Panc1 (cell line): ENCODE measurements around the gene KCNK10. TPM values are rescaled to one million over a fixed set of nuclear protein-coding genes. Genes with fewer than 3 reads are reported as not detected.

Source experiments
- ATAC-seq: fragments of 200-7000 bp; cut with Tn5 transposase; 2 replicates; pipeline ENCODE4 v1.9.1; 2020; ENCODE audit warnings: mild to moderate bottlenecking, moderate library complexity
- BruUV-seq: library from RNA; stranded (reverse); fragments of 400-500 nt; replicated peaks from 2 replicates; lab custom pipeline; 2021; lab: Mats Ljungman, UMichigan
- CTCF ChIA-PET: fragments of 300-600 bp; sonication (Branson Sonifier 250); formaldehyde crosslinking; loops from one replicate; lab custom pipeline; 2022; ENCODE audit warnings: antibody characterized with exemption; lab: Charles Lee
- POLR2A ChIA-PET: fragments of 300-600 bp; sonication (Branson Sonifier 250); formaldehyde crosslinking; loops from one replicate; lab custom pipeline; 2022; ENCODE audit warnings: antibody characterized with exemption; lab: Charles Lee
- DNase-seq: peaks from one replicate; pipeline ENCODE4 v3.0.0-alpha.2; 2010; ENCODE audit warnings: low read depth, low spot score
- H3K27ac ChIP-seq: 2 replicates; pipeline ENCODE4 v1.5.1; 2011; ENCODE audit warnings: mild to moderate bottlenecking, low read length, inconsistent platforms
- H3K27me3 ChIP-seq: fragments of 200-500 bp; sonication (Bioruptor generic); 2 replicates; pipeline ENCODE4 v1.6.0; 2014; ENCODE audit warnings: low read length, inconsistent platforms; ENCODE audit not compliant: control insufficient read depth, insufficient read depth
- H3K36me3 ChIP-seq: fragments of 200-500 bp; sonication (Bioruptor generic); 2 replicates; pipeline ENCODE4 v1.5.1; 2014; ENCODE audit warnings: inconsistent platforms, mild to moderate bottlenecking, low read length, moderate library complexity; ENCODE audit not compliant: control insufficient read depth, insufficient read depth
- H3K4me1 ChIP-seq: 2 replicates; pipeline ENCODE4 v1.5.1; 2011; ENCODE audit warnings: inconsistent platforms, mild to moderate bottlenecking, low read length, moderate library complexity; ENCODE audit not compliant: control insufficient read depth, insufficient read depth
- H3K4me3 ChIP-seq, 2 experiments: 2 replicates each; pipeline ENCODE4 v1.5.1; 2011 to 2012; ENCODE audit warnings: low read depth in 2 of 2, low read length in 2 of 2, mild to moderate bottlenecking in 2 of 2, inconsistent platforms in 1 of 2, moderate library complexity in 1 of 2
- H3K9me3 ChIP-seq: fragments of 200-500 bp; sonication (Bioruptor generic); 2 replicates; pipeline ENCODE4 v1.5.1; 2014; ENCODE audit warnings: low read depth, mild to moderate bottlenecking, inconsistent platforms, low read length, moderate library complexity; ENCODE audit not compliant: control insufficient read depth, insufficient read depth
- CTCF ChIP-seq: fragments of 450-650 bp; IDR thresholded peaks from 2 replicates; pipeline ENCODE4 v1.5.1; 2017; ENCODE audit warnings: mild to moderate bottlenecking
- POLR2AphosphoS5 ChIP-seq: IDR thresholded peaks from 2 replicates; pipeline ENCODE4 v1.6.1; 2012; ENCODE audit warnings: mild to moderate bottlenecking, low read depth, low read length, moderate library complexity
- REST ChIP-seq, 2 experiments: IDR thresholded peaks; 2 replicates each; pipeline ENCODE4 v1.6.1; 2011 to 2012; ENCODE audit warnings: low read depth in 2 of 2, control low read depth in 1 of 2, low read length in 1 of 2, mild to moderate bottlenecking in 1 of 2, moderate library complexity in 1 of 2; ENCODE audit not compliant: insufficient read depth in 1 of 2
- SIN3A ChIP-seq: IDR thresholded peaks from 2 replicates; pipeline ENCODE4 v1.6.1; 2012; ENCODE audit warnings: low read depth, mild to moderate bottlenecking, low read length, moderate library complexity, borderline replicate concordance; ENCODE audit not compliant: insufficient read depth
- TCF7L2 ChIP-seq: IDR thresholded peaks from 2 replicates; pipeline ENCODE4 v1.6.1; 2011; ENCODE audit warnings: mild to moderate bottlenecking, low read depth, low read length, inconsistent platforms
- in situ Hi-C: cut with HindIII; loops from 2 replicates; pipeline ENCODE4 v1.10.0; 2016; ENCODE audit warnings: low sequenced_read_pairs, low pct_unique_long_range_greater_than_20kb
- intact Hi-C: fragments of 100-400 bp; cut with micrococcal nuclease; formaldehyde crosslinking; loops from one replicate; pipeline ENCODE4 v1.10.0; 2022; ENCODE audit not compliant: unreplicated experiment
- total RNA-seq: library from RNA; stranded (reverse); gene quantifications from one replicate; pipeline ENCODE4 v1.2.1, GENCODE V29; 2021; ENCODE audit not compliant: unreplicated experiment

Gene KCNK10
- total RNA-seq, 1 experiment from 2014 or later, result 0.28 TPM

GRCh38 chr14:88231603-88232002, 91.5 kb downstream of the KCNK10 start:
- H3K36me3 ChIP-seq, result no peaks in the 10 kb centered on the region
- ATAC-seq, result no peak
- no peak overlapping the region for H3K4me3 ChIP-seq
- DNase-seq, result no peak
- in situ Hi-C loops, result no loop called here
- no peaks in the 10 kb centered on the region for H3K27me3 ChIP-seq
- POLR2A ChIA-PET, result no interaction called here
- no peaks in the 10 kb centered on the region for H3K4me1 ChIP-seq
- CTCF ChIA-PET, result no interaction called here
- H3K27ac ChIP-seq, result no peak overlapping the region
- intact Hi-C loops, result no loop called here
- H3K9me3 ChIP-seq, result no peaks in the 10 kb centered on the region
- TF ChIP-seq REST (IDR thresholded peaks at IDR 0.05; ENCODE audit: insufficient read depth in 1 of 2, low read depth in 2 of 2, low read length in 1 of 2) (no peak), TCF7L2 (no peak), POLR2AphosphoS5 (no peak), SIN3A (no peak), CTCF (no peak)
- no TSS peak for BruUV-seq

- no peaks in the 10 kb centered on the region for H3K36me3 ChIP-seq
- TF ChIP-seq CTCF (no peak), POLR2AphosphoS5 (no peak), TCF7L2 (no peak), REST (IDR thresholded peaks at IDR 0.05; ENCODE audit: insufficient read depth in 1 of 2, low read depth in 2 of 2, low read length in 1 of 2) (no peak), SIN3A (no peak)
- H3K27ac ChIP-seq, result no peak overlapping the region
- no peak for ATAC-seq
- no peaks in the 10 kb centered on the region for H3K9me3 ChIP-seq
- POLR2A ChIA-PET, result no interaction called here
- DNase-seq, result no peak
- H3K4me1 ChIP-seq, result no peaks in the 10 kb centered on the region
- no peak overlapping the region for H3K4me3 ChIP-seq
- CTCF ChIA-PET, result no interaction called here
- no peaks in the 10 kb centered on the region; the same call in 1 of the 2 replicates for H3K27me3 ChIP-seq
- intact Hi-C loops (no loop called here), in situ Hi-C loops (no loop called here)
- no TSS peak for BruUV-seq
These were observed 93.6 kb downstream of the KCNK10 start for GRCh38 chr14:88229428-88229827.
